GM21367 (cell line): ENCODE data around the gene AFTPH.
A peak's percentile ranks its signal among the peaks of the same experiment; 100 is the strongest.

ENCODE experiments used
- ATAC-seq: cut with Tn5 transposase; IDR thresholded peaks from one replicate; pipeline ENCODE4 v1.9.1; 2021; ENCODE audit not compliant: unreplicated experiment

Gene AFTPH

DNA sequence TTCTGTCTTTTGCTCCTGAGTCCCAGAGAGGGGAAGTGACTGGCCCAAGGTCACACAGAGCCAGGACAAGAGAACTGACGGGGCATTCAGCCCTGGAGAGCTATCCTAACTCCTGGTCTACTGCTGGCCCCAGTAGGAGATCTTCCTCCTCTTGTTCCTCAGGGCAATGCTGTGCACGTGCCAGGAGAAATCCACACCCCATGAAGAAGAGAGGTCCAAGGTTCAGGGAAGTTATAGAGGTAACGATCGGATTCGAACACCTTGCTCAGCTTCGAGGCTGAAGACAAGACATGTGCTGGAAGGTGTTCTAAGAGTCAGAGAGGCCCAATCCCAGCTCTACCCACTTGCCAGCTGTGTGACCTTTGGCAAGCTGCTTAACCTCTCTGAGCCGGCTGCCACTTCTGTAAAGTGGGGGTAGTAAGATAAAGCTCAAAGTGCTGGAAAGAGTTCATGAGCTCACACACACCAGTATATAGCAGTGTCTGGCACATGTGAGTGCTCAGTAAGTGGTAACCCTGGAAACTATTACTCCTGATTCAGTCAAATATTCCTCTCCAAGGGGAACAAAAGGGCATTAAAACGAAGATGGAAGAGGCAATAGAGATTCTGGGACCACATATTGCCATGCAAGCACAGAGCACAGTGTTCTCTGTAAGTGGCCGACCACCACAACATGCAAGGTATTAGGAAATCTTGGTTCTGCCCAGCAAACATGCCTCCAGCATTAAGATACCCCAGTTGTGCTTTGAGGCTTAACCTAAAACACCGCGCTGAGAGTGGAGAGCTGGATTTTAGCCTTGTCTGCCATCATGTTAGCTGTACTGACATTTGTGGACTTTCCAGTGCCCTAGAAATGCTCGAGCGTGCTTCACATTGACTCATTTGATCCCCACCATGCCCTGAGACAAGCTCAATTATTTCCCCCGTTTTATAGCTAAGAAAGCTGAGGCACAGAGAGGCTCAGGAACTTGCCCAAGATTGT, 104.0 kb downstream of the AFTPH start:
- no peak for ATAC-seq

DNA sequence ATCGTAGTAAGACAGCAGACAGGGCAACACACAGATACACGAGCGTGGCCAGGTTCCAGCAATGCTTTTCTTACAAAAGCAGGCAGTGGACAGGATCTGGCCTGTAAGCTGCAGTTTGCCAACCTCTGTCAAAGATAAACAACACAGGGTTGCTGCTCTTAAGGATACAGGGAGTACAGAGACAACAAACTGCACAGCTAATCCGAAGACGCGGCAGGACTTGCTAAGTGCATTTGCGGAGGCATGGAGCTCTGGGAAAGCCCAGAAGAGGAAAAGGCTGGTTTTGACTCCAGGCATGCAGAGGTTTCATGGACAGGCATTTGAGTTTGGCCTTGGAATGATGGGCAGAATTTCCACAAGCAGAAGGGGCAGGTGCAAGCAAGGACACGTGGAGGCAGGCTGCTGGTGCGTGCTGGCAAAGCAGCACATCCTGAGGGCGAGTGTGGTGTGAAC, 105.2 kb downstream of the AFTPH start:
- ATAC-seq, result no peak

DNA sequence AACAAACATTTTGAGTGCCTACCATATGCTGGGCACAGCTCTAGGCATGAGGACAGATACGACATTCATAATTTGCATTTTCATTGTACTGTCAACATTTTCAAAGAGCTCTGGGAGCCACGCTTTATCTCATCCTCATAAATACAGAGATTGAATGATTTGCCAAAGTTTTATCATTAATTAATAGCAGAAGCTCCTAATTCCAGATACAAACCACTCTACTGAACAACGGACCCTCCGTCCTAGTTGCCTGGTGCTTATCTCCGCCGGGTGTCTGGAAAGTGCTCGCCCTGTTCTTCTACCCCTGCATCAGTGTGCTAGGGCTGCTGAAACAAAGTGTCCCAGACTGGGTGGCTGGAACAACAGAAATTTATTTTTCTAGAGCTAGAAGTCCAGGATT, 105.7 kb downstream of the AFTPH start:
- ATAC-seq, result no peak

DNA sequence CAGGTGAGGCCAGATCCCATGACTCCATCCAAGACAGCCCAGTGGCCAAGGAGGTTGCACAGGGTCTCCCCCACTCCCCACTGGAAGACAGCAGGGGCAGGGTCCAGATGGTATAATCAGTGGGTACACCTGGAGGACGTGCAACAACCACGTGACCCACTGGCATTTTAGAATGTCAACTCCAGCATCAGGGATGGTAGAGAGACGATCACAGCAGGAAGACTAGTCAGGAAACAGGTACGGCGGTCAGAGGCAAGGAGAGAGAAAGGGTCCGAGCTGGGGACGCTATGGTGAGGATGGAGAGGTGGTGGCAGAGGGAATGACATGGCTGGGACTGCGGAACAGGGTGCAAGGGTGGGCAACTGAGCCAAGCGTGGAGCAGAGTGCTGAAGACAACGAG, 106.6 kb downstream of the AFTPH start:
- no peak for ATAC-seq

DNA sequence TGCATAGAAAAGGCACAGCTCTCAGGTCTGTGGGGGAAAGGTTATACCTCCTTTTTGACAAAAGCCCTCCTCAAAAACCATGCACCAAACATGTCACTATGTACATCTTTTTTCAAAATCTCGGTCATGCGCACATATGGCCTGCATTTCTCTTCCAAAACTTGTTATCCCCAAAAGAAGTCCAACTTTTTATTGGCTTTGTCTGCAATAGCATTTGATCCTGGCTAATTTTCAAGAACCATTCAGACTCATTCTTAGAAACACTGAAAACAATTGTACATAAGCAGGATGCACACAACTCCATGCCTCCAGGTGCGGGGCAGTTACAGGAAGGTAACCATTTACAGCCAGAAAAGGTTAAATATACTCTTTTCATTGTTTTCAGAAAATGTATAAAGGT, 107.6 kb downstream of the AFTPH start:
- no peak for ATAC-seq

DNA sequence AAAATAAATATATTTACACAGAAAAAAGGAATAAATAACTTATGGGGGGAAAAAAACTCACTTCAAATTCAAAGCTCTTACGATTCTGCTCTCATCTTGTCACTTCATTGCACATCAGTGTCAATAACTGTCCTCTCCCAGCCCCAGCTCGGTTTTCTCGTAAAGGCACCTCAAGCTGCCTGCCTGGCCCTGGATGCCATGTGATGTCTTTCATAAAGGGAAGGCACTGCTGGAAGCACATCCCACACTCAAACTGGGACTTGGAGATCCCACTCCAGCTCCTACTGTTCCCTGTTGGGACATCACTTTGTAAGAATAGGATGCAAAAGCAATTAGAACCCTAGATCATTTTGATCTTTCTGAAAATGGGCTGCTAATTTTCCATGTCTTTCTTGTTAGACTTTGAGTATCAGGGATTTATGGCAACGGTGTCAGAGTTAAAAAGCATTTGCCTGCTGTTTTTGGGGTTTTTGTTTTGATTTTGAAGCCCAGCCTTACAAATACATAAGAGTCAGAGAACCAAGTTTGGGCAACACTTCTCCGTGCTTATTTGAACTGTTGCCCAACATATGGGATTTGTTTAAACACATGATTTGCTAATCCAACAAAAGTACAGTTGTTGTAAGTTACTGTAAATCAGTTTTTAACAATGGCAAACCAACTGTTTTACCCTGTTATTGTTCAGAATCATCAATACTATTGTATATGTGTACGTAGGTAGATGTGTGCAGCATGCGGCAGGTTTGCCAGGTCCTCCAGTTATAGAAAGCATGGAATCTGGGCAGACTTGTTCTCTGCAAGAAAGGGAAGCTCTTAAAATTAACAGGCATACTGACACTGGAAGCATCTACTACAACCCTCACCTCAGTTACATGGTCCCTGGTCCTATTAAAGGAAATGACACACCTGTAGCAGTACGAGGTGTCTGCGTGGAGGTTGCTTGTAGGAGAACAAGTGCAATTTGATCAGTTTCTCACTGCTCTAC, 109.0 kb downstream of the AFTPH start:
- ATAC-seq, result no peak

DNA sequence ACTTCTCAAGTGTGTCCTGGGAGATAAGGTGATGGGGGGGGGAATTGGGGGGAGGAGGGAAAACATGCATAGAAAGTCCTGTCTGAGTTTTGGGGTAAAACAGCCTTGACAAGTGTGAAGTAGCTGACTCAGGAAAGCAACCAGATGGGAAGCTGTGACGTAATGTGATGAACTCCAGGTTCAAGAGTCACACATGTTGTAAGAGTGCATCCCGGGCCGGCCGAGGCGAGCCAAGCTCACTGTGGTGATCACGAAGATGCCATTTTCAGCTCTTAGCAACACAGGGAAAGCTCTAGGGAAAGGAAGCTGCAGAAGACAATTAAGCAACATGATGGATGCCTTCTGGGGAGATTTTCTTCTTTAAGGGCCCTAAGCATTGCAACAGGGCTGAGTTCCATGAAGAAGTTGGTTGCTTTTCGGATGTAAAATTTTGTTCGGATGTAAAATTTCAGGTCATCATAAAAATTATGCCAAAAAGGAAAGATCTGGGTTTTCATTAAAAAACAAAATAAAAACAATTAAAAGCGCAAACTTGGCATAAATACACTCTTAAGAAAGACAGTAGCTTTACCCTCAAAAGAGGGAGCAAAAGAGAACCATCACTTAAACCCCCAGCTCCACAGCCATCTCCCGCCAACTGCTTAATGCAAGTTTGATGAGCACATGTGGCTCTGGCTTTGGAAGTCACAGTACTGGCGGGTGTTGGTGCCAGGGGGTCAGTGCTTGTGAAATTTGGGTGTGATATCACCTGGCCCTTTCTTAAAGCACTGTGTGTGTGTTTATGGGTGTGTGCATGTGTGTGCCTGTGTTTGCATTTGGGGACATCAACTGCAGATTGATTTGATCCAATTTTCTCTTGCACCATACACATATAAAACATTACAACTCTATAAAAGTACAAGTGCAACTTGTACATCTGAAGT, 110.5 kb downstream of the AFTPH start:
- no peak for ATAC-seq

DNA sequence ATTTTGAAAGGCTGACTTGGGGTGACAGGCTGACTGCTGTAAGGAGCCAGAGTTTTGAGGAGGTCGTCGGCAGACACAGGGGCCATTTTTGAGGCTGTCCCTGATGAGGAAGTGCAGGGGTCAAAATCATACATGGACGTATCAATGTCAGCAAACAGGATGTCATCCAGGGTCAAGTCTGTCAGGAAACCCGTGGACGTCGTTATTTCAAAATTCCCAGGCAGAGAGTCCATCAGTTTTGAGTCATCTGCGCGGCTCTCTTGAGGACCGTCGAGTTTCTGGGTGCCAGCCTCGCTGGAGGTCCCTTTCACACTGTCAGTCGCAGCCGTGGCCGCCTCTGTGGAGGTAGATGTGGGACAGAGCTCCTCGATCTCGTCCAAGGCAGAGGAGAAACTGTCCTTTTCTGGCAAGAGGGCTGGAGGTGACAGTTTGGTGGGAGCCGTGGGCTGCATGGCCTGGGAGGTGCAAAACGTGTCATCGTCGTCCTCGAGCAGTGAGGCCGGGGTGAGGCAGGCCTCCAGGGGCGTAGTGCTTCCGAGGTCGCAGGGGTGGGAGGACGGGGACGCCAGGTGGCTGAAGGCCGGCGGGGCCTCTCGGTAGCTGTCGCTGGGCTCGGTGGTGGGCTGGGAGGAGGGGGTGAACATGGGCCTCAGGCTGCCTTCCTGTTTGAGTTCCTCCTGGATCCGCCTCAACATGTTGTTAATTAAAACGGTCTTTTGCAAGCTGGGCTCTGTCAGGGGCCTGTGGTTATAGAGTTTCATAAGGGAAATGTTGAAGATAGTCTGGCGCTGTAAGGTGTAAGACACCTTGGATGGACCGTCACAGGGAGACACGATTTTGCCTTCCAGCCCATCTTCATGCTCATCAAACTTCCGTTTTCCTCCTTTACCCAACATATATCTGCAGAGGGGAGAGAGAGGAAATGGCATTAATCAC, 112.1 kb downstream of the AFTPH start:
- ATAC-seq, result peak; percentile 59

DNA sequence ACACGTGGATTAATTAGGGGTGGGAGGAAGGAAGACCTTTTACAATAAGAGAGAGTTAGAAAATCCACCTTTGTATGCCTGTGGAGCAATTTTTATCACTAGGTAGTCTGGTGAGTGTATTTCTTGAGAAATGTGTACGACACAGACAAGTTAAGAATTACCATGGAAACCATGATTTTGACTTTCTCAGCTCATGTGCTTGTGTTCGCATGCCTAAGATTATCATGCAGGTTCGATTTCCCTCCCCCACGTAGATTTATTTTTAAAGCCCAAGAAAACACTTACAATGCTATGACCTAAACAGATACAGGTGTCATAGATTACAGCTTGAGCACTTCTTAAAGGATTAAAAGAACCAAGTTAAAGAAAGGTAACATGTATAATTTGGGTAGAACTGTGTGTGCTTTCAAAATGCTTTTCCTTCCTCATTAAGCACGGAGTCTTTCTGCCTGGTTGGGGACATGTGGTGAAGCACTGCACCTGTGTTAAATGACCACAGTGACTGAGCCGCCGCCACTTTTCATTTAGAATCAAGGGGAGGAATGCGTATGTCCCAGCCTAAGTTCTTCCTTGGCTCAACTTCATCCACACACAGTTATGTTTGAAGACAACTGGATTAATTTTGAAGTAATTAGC, 113.0 kb downstream of the AFTPH start:
- peak; percentile 33 for ATAC-seq

DNA sequence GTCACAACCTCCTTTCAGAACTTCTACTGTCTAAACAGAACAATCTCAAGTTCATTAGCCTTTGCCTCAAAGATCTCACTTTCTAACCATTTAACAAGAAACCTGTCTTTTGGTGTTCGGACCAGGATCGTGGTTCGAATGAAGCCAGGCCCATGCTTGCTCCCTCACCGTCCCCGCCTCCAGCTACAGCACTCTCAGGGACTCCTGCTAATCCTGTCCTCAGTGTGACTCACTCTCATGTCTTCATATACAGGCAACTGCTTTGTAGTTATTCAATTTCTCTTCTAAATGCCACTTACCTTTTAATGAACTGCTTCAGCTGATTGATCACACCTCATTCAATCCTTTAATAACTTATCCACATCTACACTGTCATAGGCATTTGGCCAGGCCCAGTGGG, 113.8 kb downstream of the AFTPH start:
- no peak for ATAC-seq

DNA sequence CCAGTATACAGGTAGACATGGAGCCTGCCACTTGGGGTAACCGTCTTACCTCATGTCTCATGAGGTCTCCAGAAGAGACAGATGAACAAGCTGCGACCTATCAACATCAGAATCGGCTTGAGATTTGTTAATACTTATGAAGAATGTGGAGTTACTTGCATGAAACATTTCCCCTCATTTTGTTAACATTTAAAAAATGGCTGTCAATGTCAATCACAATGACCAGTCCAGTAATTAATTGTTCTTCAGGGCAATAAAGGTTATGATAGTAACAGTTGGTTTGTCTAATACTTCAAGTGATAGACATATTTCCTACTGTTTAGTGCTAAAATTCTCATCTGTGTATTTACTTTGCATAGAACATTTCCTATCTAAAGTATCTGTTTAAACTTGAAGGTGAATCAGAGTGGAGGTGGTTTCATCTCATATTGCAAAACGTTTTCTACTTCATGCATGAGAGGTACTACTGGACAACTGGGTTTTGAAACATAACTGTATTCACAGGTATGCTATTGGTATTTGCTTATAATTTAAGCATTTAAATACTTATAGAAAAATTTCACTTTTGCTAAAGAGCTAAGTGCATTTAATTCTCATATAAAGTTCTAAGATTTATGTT, 114.5 kb downstream of the AFTPH start:
- no peak for ATAC-seq

DNA sequence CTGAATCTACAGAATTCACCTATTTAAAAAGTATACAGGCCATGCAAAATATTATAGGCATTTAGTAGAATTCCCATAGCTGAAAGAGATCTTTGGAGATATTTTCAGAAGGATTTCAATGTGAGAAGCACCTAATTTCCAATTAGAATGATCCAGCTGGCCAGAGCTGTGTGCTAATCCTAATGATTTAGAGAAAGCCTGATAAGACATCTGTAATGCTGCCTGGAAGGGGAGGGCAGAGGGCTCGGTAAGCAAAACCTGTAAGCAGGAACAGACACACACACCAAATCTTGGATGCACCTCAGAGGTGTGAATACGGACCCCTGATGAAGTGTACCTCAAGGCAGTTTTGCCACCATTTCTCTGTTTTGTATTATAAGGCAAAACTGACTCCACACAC, 115.6 kb downstream of the AFTPH start:
- ATAC-seq, result no peak

DNA sequence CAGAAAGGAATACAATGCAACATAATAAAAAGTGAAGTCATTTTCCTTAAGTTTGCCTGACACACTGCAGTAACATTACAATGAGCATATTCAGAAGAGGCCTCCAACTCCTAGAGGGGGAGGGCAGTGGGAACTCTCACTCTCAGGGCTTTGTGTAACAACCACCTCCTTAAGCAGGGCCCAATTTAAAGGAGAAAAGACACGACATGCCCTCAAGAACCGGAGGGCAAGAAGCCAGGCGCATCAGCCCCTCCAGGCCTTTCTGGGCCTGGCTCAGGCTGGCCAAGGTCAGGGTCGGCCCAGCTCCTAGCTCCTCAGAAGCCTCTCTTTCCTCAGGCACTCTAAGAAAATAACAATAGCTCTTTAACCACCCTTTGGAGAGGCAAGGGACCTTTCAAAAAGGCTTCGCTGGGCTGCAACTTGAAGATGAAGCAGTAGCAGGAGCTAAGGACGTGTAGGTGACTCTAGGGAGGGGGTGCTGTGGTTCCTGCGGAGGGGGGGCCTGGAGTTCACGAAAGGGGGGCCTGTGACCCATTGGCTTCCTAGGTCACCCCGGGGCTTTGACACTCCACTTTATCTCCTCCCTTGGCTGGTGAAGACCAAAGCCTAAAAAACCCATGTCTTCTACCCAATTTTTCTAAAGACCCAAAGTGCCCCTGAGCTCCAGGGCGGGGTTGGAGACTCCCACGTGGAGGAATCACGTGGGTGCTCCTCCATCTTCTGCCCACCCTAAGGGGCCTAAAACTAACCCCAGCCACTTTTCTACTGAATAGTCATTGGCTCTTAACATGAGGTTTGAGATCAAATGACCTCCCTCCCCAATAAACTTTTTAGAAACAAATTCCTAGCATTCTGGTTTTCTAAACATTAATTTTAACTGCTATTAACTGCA, 116.3 kb downstream of the AFTPH start:
- no peak for ATAC-seq

DNA sequence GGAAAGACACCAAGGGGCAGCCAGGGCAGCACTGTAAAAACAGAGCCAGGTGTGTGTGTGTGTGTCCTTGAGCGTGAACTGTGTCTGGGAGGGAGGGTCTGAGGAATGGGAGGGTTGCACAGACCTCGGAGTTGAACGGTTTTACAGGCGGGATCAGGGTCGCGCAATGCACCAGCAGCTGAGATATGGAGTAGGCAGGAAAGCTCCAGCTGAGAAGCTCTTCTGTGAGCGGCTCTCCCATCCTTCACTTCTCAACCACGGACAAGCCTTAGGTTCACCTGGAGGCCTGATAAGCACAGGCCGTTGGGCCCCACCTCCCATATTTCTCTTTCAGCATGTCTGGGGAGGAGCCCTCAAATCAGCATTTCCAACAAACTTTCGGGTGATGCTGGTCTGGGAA, 117.5 kb downstream of the AFTPH start:
- ATAC-seq, result no peak
